Ishikawa (cell line): ENCODE data around the gene IGF1R.

Source experiments
- CEBPB ChIP-seq: IDR thresholded peaks from 2 replicates; pipeline ENCODE4 v1.6.1; 2012
- CREB1 ChIP-seq: IDR thresholded peaks from 2 replicates; pipeline ENCODE4 v1.6.1; 2012; ENCODE audit warnings: low read depth
- EGR1 ChIP-seq: IDR thresholded peaks from 2 replicates; pipeline ENCODE4 v1.6.1; 2012
- EP300 ChIP-seq: IDR thresholded peaks from 2 replicates; pipeline ENCODE4 v1.6.1; 2012; ENCODE audit warnings: borderline replicate concordance
- FOXM1 ChIP-seq: IDR thresholded peaks from 2 replicates; pipeline ENCODE4 v1.6.1; 2012; ENCODE audit warnings: low read depth, borderline replicate concordance
- MAX ChIP-seq: IDR thresholded peaks from 2 replicates; pipeline ENCODE4 v1.6.1; 2012
- NFIC ChIP-seq: IDR thresholded peaks from 2 replicates; pipeline ENCODE4 v1.6.1; 2012
- RAD21 ChIP-seq: IDR thresholded peaks from 2 replicates; pipeline ENCODE4 v1.6.1; 2012; ENCODE audit warnings: low read depth
- REST ChIP-seq: IDR thresholded peaks from 2 replicates; pipeline ENCODE4 v1.6.1; 2012; ENCODE audit warnings: low read depth, mild to moderate bottlenecking
- TAF1 ChIP-seq: IDR thresholded peaks from 2 replicates; pipeline ENCODE4 v1.6.1; 2012; ENCODE audit warnings: low read depth, mild to moderate bottlenecking
- TCF12 ChIP-seq: IDR thresholded peaks from 2 replicates; pipeline ENCODE4 v1.6.1; 2012; ENCODE audit warnings: low read depth
- TEAD4 ChIP-seq: IDR thresholded peaks from 2 replicates; pipeline ENCODE4 v1.6.1; 2012
- USF1 ChIP-seq: IDR thresholded peaks from 2 replicates; pipeline ENCODE4 v1.6.1; 2012
- YY1 ChIP-seq: IDR thresholded peaks from 2 replicates; pipeline ENCODE4 v1.6.1; 2012; ENCODE audit warnings: low read depth
- ZBTB7A ChIP-seq: IDR thresholded peaks from 2 replicates; pipeline ENCODE4 v1.6.1; 2012; ENCODE audit warnings: low read depth

The IGF1R gene

GRCh38 chr15:98794748-98795147, 146.4 kb downstream of the IGF1R start:
- TF ChIP-seq NFIC = no peak
- no peak for TF ChIP-seq CEBPB
- no peak for TF ChIP-seq REST
- no peak for TF ChIP-seq ZBTB7A
- no peak for TF ChIP-seq MAX
- no peak for TF ChIP-seq TEAD4
- no peak for TF ChIP-seq CREB1
- no peak for TF ChIP-seq TCF12
- no peak for TF ChIP-seq USF1
- no peak for TF ChIP-seq EP300
- TF ChIP-seq EGR1 = no peak
- TF ChIP-seq TAF1 = no peak
- TF ChIP-seq YY1 = no peak
- TF ChIP-seq RAD21 = no peak
- no peak for TF ChIP-seq FOXM1

GRCh38 chr15:98795980-98796379, 147.6 kb downstream of the IGF1R start:
- no peak for TF ChIP-seq TEAD4

GRCh38 chr15:98796685-98797357, 148.5 kb downstream of the IGF1R start:
- TF ChIP-seq TAF1 (no peak), TCF12 (no peak), CREB1 (no peak), EGR1 (no peak), TEAD4 (no peak), ZBTB7A (no peak), NFIC (no peak), REST (no peak), FOXM1 (no peak), USF1 (no peak), EP300 (no peak), CEBPB (no peak), MAX (no peak), RAD21 (no peak), YY1 (no peak)

- no peak for TF ChIP-seq ZBTB7A
- TF ChIP-seq NFIC = no peak
- no peak for TF ChIP-seq TCF12
Observed at GRCh38 chr15:98798375-98798893, 150.1 kb downstream of the IGF1R start.

- peak; percentile 75 for TF ChIP-seq CEBPB
- no peak for TF ChIP-seq REST
Observed at GRCh38 chr15:98799461-98800390, 151.4 kb downstream of the IGF1R start.
